ENCODE measurements around the gene UNK.

- TF ChIP-seq, protein P1, sequence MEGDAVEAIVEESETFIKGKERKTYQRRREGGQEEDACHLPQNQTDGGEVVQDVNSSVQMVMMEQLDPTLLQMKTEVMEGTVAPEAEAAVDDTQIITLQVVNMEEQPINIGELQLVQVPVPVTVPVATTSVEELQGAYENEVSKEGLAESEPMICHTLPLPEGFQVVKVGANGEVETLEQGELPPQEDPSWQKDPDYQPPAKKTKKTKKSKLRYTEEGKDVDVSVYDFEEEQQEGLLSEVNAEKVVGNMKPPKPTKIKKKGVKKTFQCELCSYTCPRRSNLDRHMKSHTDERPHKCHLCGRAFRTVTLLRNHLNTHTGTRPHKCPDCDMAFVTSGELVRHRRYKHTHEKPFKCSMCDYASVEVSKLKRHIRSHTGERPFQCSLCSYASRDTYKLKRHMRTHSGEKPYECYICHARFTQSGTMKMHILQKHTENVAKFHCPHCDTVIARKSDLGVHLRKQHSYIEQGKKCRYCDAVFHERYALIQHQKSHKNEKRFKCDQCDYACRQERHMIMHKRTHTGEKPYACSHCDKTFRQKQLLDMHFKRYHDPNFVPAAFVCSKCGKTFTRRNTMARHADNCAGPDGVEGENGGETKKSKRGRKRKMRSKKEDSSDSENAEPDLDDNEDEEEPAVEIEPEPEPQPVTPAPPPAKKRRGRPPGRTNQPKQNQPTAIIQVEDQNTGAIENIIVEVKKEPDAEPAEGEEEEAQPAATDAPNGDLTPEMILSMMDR (IDR thresholded peaks at IDR 0.05) = no peak
- TF ChIP-seq POLR2A (IDR thresholded peaks at IDR 0.05) = no peak
Observed at GRCh38 chr17:75810216-75810615, 25.6 kb downstream of the UNK start.
